Osteocyte (in vitro differentiated cells): ENCODE measurements around the gene MARCHF10. TPM values are rescaled to one million over a fixed set of nuclear protein-coding genes. Genes with fewer than 3 reads are reported as not detected.

Source experiments
- DNase-seq: peaks from one replicate; pipeline ENCODE4 v3.0.0; 2021; ENCODE audit warnings: mixed read lengths; ENCODE audit not compliant: unreplicated experiment; ENCODE audit errors: extremely low spot score
- H3K27ac Mint-ChIP-seq: one replicate; pipeline ENCODE4 v1.8.0; 2021; ENCODE audit warnings: mild to moderate bottlenecking, mixed read lengths; ENCODE audit not compliant: unreplicated experiment
- H3K27me3 Mint-ChIP-seq: one replicate; pipeline ENCODE4 v1.8.0; 2021; ENCODE audit warnings: mixed read lengths; ENCODE audit not compliant: unreplicated experiment
- H3K36me3 Mint-ChIP-seq: one replicate; pipeline ENCODE4 v1.8.0; 2021; ENCODE audit warnings: mixed read lengths; ENCODE audit not compliant: unreplicated experiment
- H3K4me1 Mint-ChIP-seq: one replicate; pipeline ENCODE4 v1.8.0; 2021; ENCODE audit warnings: mixed read lengths; ENCODE audit not compliant: unreplicated experiment
- H3K4me3 Mint-ChIP-seq: one replicate; pipeline ENCODE4 v1.8.0; 2021; ENCODE audit warnings: mild to moderate bottlenecking, moderate library complexity, mixed read lengths; ENCODE audit not compliant: unreplicated experiment
- H3K9me3 Mint-ChIP-seq: one replicate; pipeline ENCODE4 v1.8.0; 2021; ENCODE audit warnings: mixed read lengths; ENCODE audit not compliant: unreplicated experiment
- CTCF ChIP-seq: fragments of 200-600 bp; sonication (generic); IDR thresholded peaks from 2 replicates; pipeline ENCODE4 v1.5.0; 2021; ENCODE audit warnings: antibody characterized with exemption, mild to moderate bottlenecking, moderate library complexity
- total RNA-seq: library from RNA; stranded (reverse); gene quantifications from 2 replicates; pipeline ENCODE4 v1.2.1, GENCODE V29; 2021

MARCHF10 gene
- total RNA-seq, 1 donor from 2014 or later = not detected

- DNase-seq = no peak
- Mint-ChIP-seq H3K27ac (no peak overlapping the region), H3K27me3 (no peaks in the 10 kb centered on the region), H3K4me1 (no peaks in the 10 kb centered on the region), H3K36me3 (peaks cover 45% of the 10 kb centered on the region), H3K4me3 (no peak overlapping the region), H3K9me3 (no peaks in the 10 kb centered on the region)
- no peak for TF ChIP-seq CTCF
These were observed 128.2 kb downstream of the MARCHF10 start for GRCh38 chr17:62679866-62680377.

GRCh38 chr17:62678214-62678919, 129.7 kb downstream of the MARCHF10 start:
- TF ChIP-seq CTCF = no peak
- H3K27ac Mint-ChIP-seq = no peak overlapping the region
- no peak overlapping the region for H3K4me3 Mint-ChIP-seq
- no peaks in the 10 kb centered on the region for H3K27me3 Mint-ChIP-seq
- H3K9me3 Mint-ChIP-seq = no peaks in the 10 kb centered on the region
- H3K36me3 Mint-ChIP-seq = peaks cover 33% of the 10 kb centered on the region
- DNase-seq = no peak
- no peaks in the 10 kb centered on the region for H3K4me1 Mint-ChIP-seq

- Mint-ChIP-seq H3K27ac (no peak overlapping the region), H3K27me3 (no peaks in the 10 kb centered on the region), H3K9me3 (no peaks in the 10 kb centered on the region), H3K4me1 (peaks cover 2% of the 10 kb centered on the region), H3K36me3 (peaks cover 34% of the 10 kb centered on the region), H3K4me3 (no peak overlapping the region)
- no peak for DNase-seq
- TF ChIP-seq CTCF = no peak
These were observed 131.0 kb downstream of the MARCHF10 start for GRCh38 chr17:62676952-62677596.

- DNase-seq = no peak
- peaks cover 35% of the 10 kb centered on the region for H3K36me3 Mint-ChIP-seq
- no peak overlapping the region for H3K27ac Mint-ChIP-seq
These were observed 131.7 kb downstream of the MARCHF10 start for GRCh38 chr17:62676231-62676943.

More at GRCh38 chr17:62676231-62676943, 131.7 kb downstream of the MARCHF10 start:
- Mint-ChIP-seq H3K27me3 (no peaks in the 10 kb centered on the region), H3K9me3 (no peaks in the 10 kb centered on the region), H3K4me1 (peaks cover 6% of the 10 kb centered on the region), H3K4me3 (no peak overlapping the region)
- no peak for TF ChIP-seq CTCF
